ENCODE results near the gene IL18RAP. TPM values are rescaled to one million over a fixed set of nuclear protein-coding genes. Genes with fewer than 3 reads are reported as not detected.
A peak's percentile ranks its signal among the peaks of the same experiment; 100 is the strongest.

The IL18RAP gene
- total RNA-seq, 1 experiment from 2014 or later = not detected

GRCh38 chr2:102433973-102434654 is 11.2 kb downstream of the IL18RAP start:
- DNase-seq (ENCODE audit: low read depth in 1 of 2, low spot score in 2 of 2) = no peak
- H3K9me3 ChIP-seq (replicated peaks) = no peaks in the 10 kb centered on the region
- H3K4me1 ChIP-seq (replicated peaks) = no peaks in the 10 kb centered on the region
- H3K36me3 ChIP-seq = no peaks in the 10 kb centered on the region
- no peak overlapping the region for H3K27ac ChIP-seq
- no peak overlapping the region for H3K4me3 ChIP-seq
- H3K27me3 ChIP-seq (replicated peaks) = no peaks in the 10 kb centered on the region; the same call in 1 of the 2 replicates

- no peaks in the 10 kb centered on the region; the same call in 1 of the 2 replicates for H3K27me3 ChIP-seq (replicated peaks)
- H3K4me1 ChIP-seq (replicated peaks) = no peaks in the 10 kb centered on the region
- no peaks in the 10 kb centered on the region for H3K36me3 ChIP-seq
- H3K4me3 ChIP-seq = no peak overlapping the region
- no peaks in the 10 kb centered on the region for H3K9me3 ChIP-seq (replicated peaks)
- H3K27ac ChIP-seq = no peak overlapping the region
- DNase-seq (ENCODE audit: low read depth in 1 of 2, low spot score in 2 of 2) = no peak
Observed at GRCh38 chr2:102434655-102435381, 11.9 kb downstream of the IL18RAP start.

DNA sequence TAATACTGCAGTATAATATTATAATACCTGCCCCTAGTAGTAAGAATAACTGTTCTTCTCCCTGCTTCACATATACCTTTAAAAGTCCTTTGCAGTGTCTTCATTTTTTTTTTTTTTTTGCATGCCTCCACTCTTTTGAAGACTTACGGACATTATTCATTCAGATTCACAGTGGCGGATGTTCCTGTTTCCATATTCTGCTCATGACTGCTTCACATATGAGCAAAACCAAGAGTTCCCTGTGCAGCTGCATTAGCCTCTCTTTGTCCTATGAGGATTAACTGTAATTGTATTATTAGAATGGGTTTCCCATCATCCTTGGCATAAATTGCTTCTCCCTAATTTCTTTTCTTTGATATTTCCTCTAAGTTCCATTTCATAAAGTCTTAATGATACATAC is 12.8 kb downstream of the IL18RAP start:
- Histone ChIP-seq H3K9me3 (replicated peaks) (no peaks in the 10 kb centered on the region), H3K27me3 (replicated peaks) (no peaks in the 10 kb centered on the region; the same call in 1 of the 2 replicates), H3K4me3 (no peak overlapping the region), H3K4me1 (replicated peaks) (no peaks in the 10 kb centered on the region), H3K27ac (no peak overlapping the region; the same call in 1 of the 2 replicates), H3K36me3 (no peaks in the 10 kb centered on the region)
- DNase-seq (ENCODE audit: low read depth in 1 of 2, low spot score in 2 of 2) = no peak

DNA sequence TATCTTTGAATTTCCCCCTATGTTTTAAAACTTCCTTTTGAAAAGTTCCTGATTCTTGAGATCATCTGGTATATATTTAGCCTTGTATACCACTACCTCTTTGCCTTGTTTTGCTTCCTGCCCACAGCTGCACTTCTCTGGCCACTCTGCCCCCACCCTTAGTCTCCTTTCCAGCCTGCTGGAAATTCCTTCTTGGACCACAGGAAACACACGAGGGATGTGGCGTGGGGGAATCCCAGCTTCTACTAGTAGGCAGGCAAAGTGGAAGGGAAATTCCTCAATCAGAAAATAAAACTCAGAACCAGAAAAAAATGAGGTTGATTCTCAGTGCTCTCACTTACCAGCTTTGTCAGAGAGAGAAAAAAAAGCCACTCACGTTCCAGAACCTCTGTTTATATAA is 13.4 kb downstream of the IL18RAP start:
- Histone ChIP-seq H3K4me3 (no peak overlapping the region), H3K36me3 (no peaks in the 10 kb centered on the region), H3K4me1 (replicated peaks) (no peaks in the 10 kb centered on the region), H3K9me3 (replicated peaks) (no peaks in the 10 kb centered on the region), H3K27me3 (replicated peaks) (no peaks in the 10 kb centered on the region; the same call in 1 of the 2 replicates), H3K27ac (no peak overlapping the region)
- peak in 1 of 2 experiments; percentile 6 for DNase-seq (ENCODE audit: low read depth in 1 of 2, low spot score in 2 of 2)

- Histone ChIP-seq H3K36me3 (no peaks in the 10 kb centered on the region), H3K4me3 (no peak overlapping the region), H3K27me3 (replicated peaks) (no peaks in the 10 kb centered on the region; the same call in 1 of the 2 replicates), H3K27ac (no peak overlapping the region), H3K4me1 (replicated peaks) (no peaks in the 10 kb centered on the region), H3K9me3 (replicated peaks) (no peaks in the 10 kb centered on the region)
- no peak for DNase-seq (ENCODE audit: low read depth in 1 of 2, low spot score in 2 of 2)
Observed at GRCh38 chr2:102437122-102437521, 14.2 kb downstream of the IL18RAP start.

- no peaks in the 10 kb centered on the region for H3K9me3 ChIP-seq (replicated peaks)
- no peaks in the 10 kb centered on the region for H3K36me3 ChIP-seq
- no peaks in the 10 kb centered on the region for H3K4me1 ChIP-seq (replicated peaks)
- H3K27me3 ChIP-seq (replicated peaks) = no peaks in the 10 kb centered on the region; the same call in 1 of the 2 replicates
- no peak overlapping the region for H3K4me3 ChIP-seq
- no peak overlapping the region for H3K27ac ChIP-seq
- DNase-seq (ENCODE audit: low read depth in 1 of 2, low spot score in 2 of 2) = no peak
Observed at GRCh38 chr2:102438111-102438510, 15.2 kb downstream of the IL18RAP start.

DNA sequence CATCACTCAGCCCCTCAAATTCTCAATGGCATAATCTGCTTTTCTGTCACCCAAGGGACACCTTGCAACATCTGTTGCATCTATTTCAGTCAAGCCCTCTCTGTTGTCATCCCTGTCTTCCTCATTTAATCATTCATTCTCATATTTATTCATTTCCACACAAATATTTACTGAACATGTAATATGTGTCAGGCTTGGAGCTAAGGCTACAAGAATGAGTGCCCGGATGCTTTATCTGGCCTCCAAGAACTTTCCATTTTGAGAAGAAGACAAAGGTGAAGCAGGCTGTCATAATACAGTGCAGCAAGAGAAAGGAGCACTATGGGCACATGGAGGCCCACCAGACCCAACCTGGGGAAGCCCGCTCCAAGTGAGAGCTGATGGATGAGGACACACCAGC is 15.6 kb downstream of the IL18RAP start:
- no peak for DNase-seq (ENCODE audit: low read depth in 1 of 2, low spot score in 2 of 2)
- no peaks in the 10 kb centered on the region for H3K4me1 ChIP-seq (replicated peaks)

GRCh38 chr2:102439065-102439695 is 16.2 kb downstream of the IL18RAP start:
- H3K36me3 ChIP-seq = no peaks in the 10 kb centered on the region
- no peak overlapping the region for H3K27ac ChIP-seq
- no peaks in the 10 kb centered on the region; the same call in 1 of the 2 replicates for H3K27me3 ChIP-seq (replicated peaks)
- DNase-seq (ENCODE audit: low read depth in 1 of 2, low spot score in 2 of 2) = peak; percentile 14 to 51
- no peaks in the 10 kb centered on the region for H3K9me3 ChIP-seq (replicated peaks)
- no peaks in the 10 kb centered on the region for H3K4me1 ChIP-seq (replicated peaks)
- no peak overlapping the region for H3K4me3 ChIP-seq

More for the DNA sequence above, 15.6 kb downstream of the IL18RAP start:
- Histone ChIP-seq H3K9me3 (replicated peaks) (no peaks in the 10 kb centered on the region), H3K4me3 (no peak overlapping the region), H3K27me3 (replicated peaks) (no peaks in the 10 kb centered on the region; the same call in 1 of the 2 replicates), H3K27ac (no peak overlapping the region), H3K36me3 (no peaks in the 10 kb centered on the region)

- no peaks in the 10 kb centered on the region for H3K9me3 ChIP-seq (replicated peaks)
- no peaks in the 10 kb centered on the region for H3K36me3 ChIP-seq
- H3K27me3 ChIP-seq (replicated peaks) = no peaks in the 10 kb centered on the region
- no peaks in the 10 kb centered on the region for H3K4me1 ChIP-seq (replicated peaks)
- peak in 1 of 2 experiments; percentile 11 for DNase-seq (ENCODE audit: low read depth in 1 of 2, low spot score in 2 of 2)
- no peak overlapping the region for H3K27ac ChIP-seq
- no peak overlapping the region for H3K4me3 ChIP-seq
Observed at GRCh38 chr2:102442967-102443828, 20.2 kb downstream of the IL18RAP start.

GRCh38 chr2:102444233-102444632 is 21.3 kb downstream of the IL18RAP start:
- H3K4me3 ChIP-seq = no peak overlapping the region
- H3K27ac ChIP-seq = no peak overlapping the region
- H3K9me3 ChIP-seq (replicated peaks) = no peaks in the 10 kb centered on the region
- H3K27me3 ChIP-seq (replicated peaks) = no peaks in the 10 kb centered on the region
- no peak for DNase-seq (ENCODE audit: low read depth in 1 of 2, low spot score in 2 of 2)
- H3K36me3 ChIP-seq = no peaks in the 10 kb centered on the region
- no peaks in the 10 kb centered on the region for H3K4me1 ChIP-seq (replicated peaks)

DNA sequence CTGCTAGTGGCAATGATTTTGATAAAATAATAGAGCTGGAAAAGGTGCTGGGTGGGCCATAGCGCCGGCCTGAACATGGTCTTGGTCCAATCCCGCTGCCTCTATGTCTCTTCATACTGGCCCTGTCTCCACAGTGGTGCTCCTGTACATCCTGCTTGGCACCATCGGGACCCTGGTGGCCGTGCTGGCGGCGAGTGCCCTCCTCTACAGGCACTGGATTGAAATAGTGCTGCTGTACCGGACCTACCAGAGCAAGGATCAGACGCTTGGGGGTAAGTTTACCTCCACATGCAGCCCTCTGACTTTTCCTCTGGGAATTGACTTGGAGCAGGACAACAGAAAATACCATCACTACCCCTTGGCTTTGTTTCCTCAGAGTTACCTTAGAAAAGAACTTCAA is 24.0 kb downstream of the IL18RAP start:
- Histone ChIP-seq H3K4me1 (replicated peaks) (no peaks in the 10 kb centered on the region), H3K27me3 (replicated peaks) (peaks cover 3% of the 10 kb centered on the region; the same call in 1 of the 2 replicates), H3K4me3 (no peak overlapping the region), H3K27ac (no peak overlapping the region), H3K9me3 (replicated peaks) (no peaks in the 10 kb centered on the region), H3K36me3 (no peaks in the 10 kb centered on the region)
- no peak for DNase-seq (ENCODE audit: low read depth in 1 of 2, low spot score in 2 of 2)

- Histone ChIP-seq H3K27ac (no peak overlapping the region), H3K4me1 (replicated peaks) (no peaks in the 10 kb centered on the region), H3K36me3 (no peaks in the 10 kb centered on the region), H3K27me3 (replicated peaks) (peaks cover 3% of the 10 kb centered on the region; the same call in 1 of the 2 replicates), H3K9me3 (replicated peaks) (no peaks in the 10 kb centered on the region), H3K4me3 (no peak overlapping the region)
- peak in 1 of 2 experiments; percentile 19 for DNase-seq (ENCODE audit: low read depth in 1 of 2, low spot score in 2 of 2)
Observed at GRCh38 chr2:102449370-102449974, 26.5 kb downstream of the IL18RAP start.

- Histone ChIP-seq H3K27me3 (replicated peaks) (peaks cover 9% of the 10 kb centered on the region), H3K36me3 (no peaks in the 10 kb centered on the region), H3K4me1 (replicated peaks) (no peaks in the 10 kb centered on the region), H3K4me3 (no peak overlapping the region), H3K27ac (no peak overlapping the region), H3K9me3 (replicated peaks) (no peaks in the 10 kb centered on the region)
- no peak for DNase-seq (ENCODE audit: low read depth in 1 of 2, low spot score in 2 of 2)
Observed at GRCh38 chr2:102451968-102452367, 29.0 kb downstream of the IL18RAP start.

Data from SJSA1 (cell line).